PC-3 (cell line): Measurements from ENCODE around the gene MYO1A.

ENCODE experiments used
- CTCF ChIP-seq: fragments of 300-600 bp; sonication (generic); conservative IDR thresholded peaks from 2 replicates; pipeline ENCODE4 v1.5.1; 2017; ENCODE audit warnings: antibody characterized with exemption, low read depth, mild to moderate bottlenecking, low read length
- EZH2 ChIP-seq: fragments of 300-600 bp; sonication (generic); IDR thresholded peaks from one replicate; pipeline ENCODE4 v1.6.1; 2017; ENCODE audit warnings: antibody characterized with exemption, mild to moderate bottlenecking, low read length; ENCODE audit not compliant: unreplicated experiment

- TF ChIP-seq CTCF (no peak), EZH2 (no peak)
Measured at GRCh38 chr12:57072661-57073060, 22.7 kb upstream of the MYO1A start.
